Measurements from ENCODE around the gene SLC23A2. TPM values are rescaled to one million over a fixed set of nuclear protein-coding genes. Genes with fewer than 3 reads are reported as not detected.
A peak's percentile ranks its signal among the peaks of the same experiment; 100 is the strongest.

Gene SLC23A2
- total RNA-seq, 4 donors from 2014 or later = 4.6 to 15.2 (median 7.9) TPM

DNA sequence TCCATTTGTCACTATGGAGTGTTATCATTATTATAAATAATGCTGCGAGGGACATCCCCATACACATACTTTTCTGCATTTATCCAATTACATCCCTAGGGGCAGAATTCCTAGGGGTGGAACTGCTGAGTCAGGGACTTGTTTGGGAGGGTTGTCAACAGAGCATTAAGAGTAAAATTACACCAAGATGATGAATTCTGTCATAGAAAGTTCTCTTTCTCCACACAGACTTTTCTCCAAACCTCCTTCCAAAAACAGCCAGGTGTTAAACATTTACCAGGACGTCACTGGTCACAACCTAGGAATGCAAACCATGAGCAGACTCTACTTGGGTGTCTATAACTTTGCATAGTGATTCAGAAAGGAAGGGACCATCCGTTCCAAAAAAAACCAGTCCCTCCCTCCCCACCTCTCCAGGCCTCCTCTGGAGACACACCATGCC, 184.1 kb downstream of the SLC23A2 start:
- H3K4me3 ChIP-seq (ENCODE audit: low read depth, poor library complexity, severe bottlenecking) = no peak overlapping the region
- DNase-seq (ENCODE audit: low spot score in 2 of 2) = no peak
- intact Hi-C loops (cut with DNase I; ENCODE audit: low total_unique reads) = no loop called here
- no peak for TF ChIP-seq POLR2A (IDR thresholded peaks at IDR 0.05)
- TF ChIP-seq, protein P1, sequence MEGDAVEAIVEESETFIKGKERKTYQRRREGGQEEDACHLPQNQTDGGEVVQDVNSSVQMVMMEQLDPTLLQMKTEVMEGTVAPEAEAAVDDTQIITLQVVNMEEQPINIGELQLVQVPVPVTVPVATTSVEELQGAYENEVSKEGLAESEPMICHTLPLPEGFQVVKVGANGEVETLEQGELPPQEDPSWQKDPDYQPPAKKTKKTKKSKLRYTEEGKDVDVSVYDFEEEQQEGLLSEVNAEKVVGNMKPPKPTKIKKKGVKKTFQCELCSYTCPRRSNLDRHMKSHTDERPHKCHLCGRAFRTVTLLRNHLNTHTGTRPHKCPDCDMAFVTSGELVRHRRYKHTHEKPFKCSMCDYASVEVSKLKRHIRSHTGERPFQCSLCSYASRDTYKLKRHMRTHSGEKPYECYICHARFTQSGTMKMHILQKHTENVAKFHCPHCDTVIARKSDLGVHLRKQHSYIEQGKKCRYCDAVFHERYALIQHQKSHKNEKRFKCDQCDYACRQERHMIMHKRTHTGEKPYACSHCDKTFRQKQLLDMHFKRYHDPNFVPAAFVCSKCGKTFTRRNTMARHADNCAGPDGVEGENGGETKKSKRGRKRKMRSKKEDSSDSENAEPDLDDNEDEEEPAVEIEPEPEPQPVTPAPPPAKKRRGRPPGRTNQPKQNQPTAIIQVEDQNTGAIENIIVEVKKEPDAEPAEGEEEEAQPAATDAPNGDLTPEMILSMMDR (IDR thresholded peaks at IDR 0.05) = no peak
- WGBS, 2 donors = 45 to 47% methylated on average over 3 of the region's 3 CpGs

DNA sequence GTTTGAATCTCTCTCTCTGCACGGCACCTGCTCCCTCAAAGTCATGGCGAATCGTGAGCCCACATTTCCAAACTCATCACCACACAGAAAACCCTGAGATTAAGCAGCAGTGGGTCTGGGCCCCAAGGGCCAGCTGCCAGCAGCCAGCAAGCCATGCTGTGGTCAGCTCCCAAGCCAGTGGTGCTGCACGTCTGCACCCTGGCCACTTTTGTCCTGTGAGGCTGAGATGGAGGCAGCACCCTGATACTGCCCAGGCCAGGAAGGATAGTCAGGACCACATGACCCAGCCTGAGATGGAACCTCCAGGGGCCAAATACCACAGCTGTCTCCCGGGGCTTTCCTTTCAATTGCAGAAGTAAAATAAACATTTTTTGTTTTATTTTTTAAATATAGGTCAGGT, 185.7 kb downstream of the SLC23A2 start:
- WGBS, 2 donors = 84 to 88% methylated on average over 5 of the region's 5 CpGs
- intact Hi-C loops (cut with DNase I; ENCODE audit: low total_unique reads) = no loop called here
- TF ChIP-seq, protein P1 (IDR thresholded peaks at IDR 0.05) = no peak
- no peak for TF ChIP-seq POLR2A (IDR thresholded peaks at IDR 0.05)
- no peak for DNase-seq (ENCODE audit: low spot score in 2 of 2)
- no peak overlapping the region for H3K4me3 ChIP-seq (ENCODE audit: low read depth, poor library complexity, severe bottlenecking)

DNA sequence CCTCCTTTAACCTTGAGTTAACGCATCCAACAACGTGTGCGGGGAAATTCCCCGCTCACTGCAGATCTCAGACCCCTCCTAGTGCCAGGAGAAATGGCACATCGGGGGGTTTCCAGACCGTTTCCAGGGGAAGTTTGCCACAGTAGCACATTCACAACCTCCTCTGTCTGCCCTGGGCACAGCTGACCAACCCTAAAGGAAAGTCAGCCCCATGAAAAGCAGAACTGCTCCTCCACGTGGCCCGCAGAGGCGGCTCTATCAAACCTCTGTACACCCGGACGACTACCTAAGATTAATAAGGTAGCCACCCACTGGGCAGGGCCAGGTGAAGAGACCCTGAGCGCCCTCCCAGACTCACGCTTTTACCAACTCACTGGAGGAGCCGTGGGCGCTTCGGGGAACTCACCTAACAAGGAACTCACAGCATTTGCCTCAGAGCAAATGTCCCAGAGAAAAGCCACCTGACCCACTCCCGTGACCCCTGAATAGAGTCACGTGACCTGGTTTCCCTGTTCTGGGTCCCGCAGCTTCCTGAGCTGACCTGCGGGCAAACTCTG, 186.5 kb downstream of the SLC23A2 start:
- DNase-seq (ENCODE audit: low spot score in 2 of 2) = no peak
- intact Hi-C loops (cut with DNase I; ENCODE audit: low total_unique reads) = no loop called here
- TF ChIP-seq, protein P1 (IDR thresholded peaks at IDR 0.05) = no peak
- WGBS, 2 donors = 59 to 65% methylated on average over 20 of the region's 20 CpGs
- no peak overlapping the region for H3K4me3 ChIP-seq (ENCODE audit: low read depth, poor library complexity, severe bottlenecking)

DNA sequence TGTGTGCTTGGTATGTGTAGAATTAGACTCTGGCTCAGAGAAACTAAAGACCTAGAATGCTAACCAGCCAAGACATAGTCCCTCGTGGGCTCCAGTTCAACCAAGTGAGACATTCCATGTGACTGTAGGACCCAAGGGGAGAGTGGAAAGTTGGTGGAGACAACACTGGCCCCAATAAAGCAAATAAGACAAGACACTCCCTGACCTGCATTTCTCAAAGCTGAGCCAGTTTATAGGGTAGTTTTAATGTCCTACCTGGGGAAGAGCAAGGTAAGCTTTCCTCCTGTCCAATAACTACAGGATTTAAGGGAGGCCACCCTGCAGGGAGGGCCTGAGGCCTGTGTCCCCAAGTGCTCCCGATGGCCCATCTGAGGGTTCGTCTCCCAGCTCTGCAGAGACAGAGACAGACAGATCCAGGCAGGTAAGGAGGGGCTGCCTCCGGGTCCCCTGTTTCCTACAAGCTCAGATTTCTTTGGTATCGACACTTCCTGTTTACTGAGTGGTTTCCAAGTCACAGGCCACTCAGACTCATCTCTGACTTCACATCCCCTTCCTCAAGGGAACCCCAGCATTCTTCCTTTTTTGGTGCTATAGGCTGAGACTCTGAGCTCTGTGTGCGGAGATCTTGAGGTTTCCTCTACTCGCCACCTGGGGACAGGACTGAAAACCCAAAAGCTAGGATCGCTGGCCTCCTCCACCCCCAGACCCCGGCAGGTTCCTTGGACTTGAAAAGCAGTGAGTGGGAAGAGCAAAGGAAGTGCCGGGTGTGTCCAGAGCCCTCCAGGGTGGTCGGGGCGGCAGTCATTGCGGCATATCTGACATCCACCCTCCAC, 187.2 kb downstream of the SLC23A2 start:
- TF ChIP-seq, protein P1 (IDR thresholded peaks at IDR 0.05) = no peak
- TF ChIP-seq POLR2A (IDR thresholded peaks at IDR 0.05) = no peak
- intact Hi-C loops (cut with DNase I; ENCODE audit: low total_unique reads) = no loop called here
- no peak overlapping the region for H3K4me3 ChIP-seq (ENCODE audit: low read depth, poor library complexity, severe bottlenecking)
- DNase-seq (ENCODE audit: low spot score in 2 of 2) = peak in 1 of 2 donors; percentile 44
- 36 to 46% methylated on average over 13 of the region's 13 CpGs for WGBS, 2 donors

DNA sequence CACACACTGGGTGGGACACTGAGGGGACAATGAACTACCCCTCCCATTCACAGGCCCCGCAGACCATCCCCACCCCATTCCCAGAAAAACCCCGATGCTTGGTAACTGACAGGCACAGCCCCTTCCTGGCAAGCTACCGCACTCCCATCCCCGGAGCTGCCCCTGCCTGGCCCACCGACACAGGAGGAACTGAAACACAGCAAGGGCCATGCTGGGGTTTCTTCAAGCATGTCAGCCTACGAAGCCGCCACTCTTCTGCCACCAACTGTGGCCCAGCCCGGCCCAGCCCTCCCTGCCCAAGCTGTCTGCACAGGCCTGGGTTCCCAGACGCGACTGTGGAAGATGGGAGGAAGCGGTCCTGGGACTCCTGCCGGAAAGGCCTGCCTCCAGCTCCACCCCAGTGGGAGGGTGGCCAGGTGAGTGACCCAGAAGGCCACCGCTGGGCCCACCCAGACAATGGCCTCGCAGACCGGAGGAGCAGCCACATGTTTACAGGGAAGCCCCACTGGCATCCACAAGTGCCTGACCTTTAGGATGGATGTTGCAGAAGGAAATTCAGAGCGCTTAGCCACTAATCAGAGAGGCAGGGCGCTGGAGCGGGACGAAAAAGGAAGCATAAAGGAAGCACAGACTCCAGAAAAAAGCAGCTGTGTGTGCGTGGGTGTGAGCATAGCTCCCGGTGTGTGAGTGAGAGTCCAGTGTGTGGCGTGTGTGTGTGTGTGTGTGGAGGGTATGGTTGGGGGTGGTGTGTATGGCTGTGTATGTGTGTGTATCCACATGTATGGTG, 188.0 kb downstream of the SLC23A2 start:
- WGBS, 2 donors = 66 to 69% methylated on average over 20 to 22 of the region's 22 CpGs
- DNase-seq (ENCODE audit: low spot score in 2 of 2) = no peak
- no peak overlapping the region for H3K4me3 ChIP-seq (ENCODE audit: low read depth, poor library complexity, severe bottlenecking)
- no peak for TF ChIP-seq POLR2A (IDR thresholded peaks at IDR 0.05)
- TF ChIP-seq, protein P1 (IDR thresholded peaks at IDR 0.05) = no peak
- intact Hi-C loops (cut with DNase I; ENCODE audit: low total_unique reads) = no loop called here
